ENCODE results near the gene TMEM72. TPM values are rescaled to one million over a fixed set of nuclear protein-coding genes. Genes with fewer than 3 reads are reported as not detected.

The TMEM72 gene
- total RNA-seq, 6 experiments from 2014 or later: not detected

DNA sequence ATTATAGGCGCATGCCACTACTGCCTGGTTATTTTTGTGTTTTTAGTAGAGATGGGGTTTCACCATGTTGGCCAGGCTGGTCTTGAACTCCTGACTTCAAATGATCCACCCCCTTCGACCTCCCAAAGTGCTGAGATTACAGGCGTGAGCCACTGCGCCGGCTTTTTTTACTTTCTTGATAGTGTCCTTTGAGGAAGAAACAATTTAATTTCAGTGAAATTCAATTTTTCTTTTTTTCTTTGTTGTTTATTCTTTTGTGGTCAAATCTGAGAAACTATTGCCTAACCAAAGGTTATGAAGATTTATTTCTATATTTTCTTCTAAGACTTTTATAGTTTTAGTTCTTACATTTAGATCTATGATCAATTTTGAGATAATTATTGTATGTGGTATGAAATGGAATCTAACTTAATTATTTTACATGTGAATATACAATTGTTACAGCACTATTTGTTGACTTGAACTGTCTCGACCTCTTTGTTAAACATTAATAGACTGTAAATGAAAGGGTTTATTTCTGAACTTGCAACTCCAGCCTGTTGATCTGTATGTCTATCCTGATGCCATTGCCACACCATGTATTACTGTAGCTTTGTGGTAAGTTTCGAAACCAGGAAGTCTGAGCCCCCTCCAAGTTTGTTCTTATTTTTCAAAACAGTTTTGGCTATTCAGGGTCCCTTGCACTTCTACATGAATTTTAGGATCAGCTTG, 28.7 kb downstream of the TMEM72 start:
- Mint-ChIP-seq H3K36me3 (ENCODE audit: low read depth) (peaks cover 8% of the 10 kb centered on the region), H3K27me3 (ENCODE audit: insufficient read depth) (peaks cover 3% of the 10 kb centered on the region; the same call in 1 of the 2 replicates), H3K4me1 (ENCODE audit: low read depth) (peaks cover 16% of the 10 kb centered on the region), H3K9me3 (peaks cover 8% of the 10 kb centered on the region), H3K4me3 (no peak overlapping the region), H3K27ac (no peak overlapping the region)
- TF ChIP-seq CTCF (IDR thresholded peaks at IDR 0.05): no peak
- DNase-seq: no peak

DNA sequence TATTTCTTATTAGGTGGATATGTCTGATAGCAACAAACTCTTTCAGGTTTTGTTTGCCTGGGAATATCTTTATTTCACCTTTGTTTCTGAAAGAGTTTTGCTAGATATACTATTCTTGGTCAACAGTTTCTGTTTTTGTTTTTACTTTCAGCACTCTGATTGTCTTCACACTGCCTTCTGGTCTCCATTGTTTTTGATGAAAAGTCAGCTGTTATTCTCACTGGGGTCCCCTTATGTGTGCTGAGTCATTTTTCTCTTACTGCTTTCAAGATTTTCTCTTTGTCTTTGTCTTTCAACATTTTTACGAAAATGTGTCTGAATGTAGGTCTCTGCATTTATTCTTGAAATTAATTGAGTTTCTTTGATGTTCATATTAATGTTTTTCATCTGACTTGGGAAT, 33.2 kb downstream of the TMEM72 start:
- H3K4me3 Mint-ChIP-seq: no peak overlapping the region
- H3K4me1 Mint-ChIP-seq (ENCODE audit: low read depth): peaks cover 8% of the 10 kb centered on the region; the same call in 1 of the 2 replicates
- peaks cover 9% of the 10 kb centered on the region for H3K9me3 Mint-ChIP-seq
- H3K27ac Mint-ChIP-seq: no peak overlapping the region
- DNase-seq: no peak
- no peak for TF ChIP-seq CTCF (IDR thresholded peaks at IDR 0.05)
- H3K36me3 Mint-ChIP-seq (ENCODE audit: low read depth): peaks cover 14% of the 10 kb centered on the region
- peaks cover 5% of the 10 kb centered on the region; the same call in 1 of the 2 replicates for H3K27me3 Mint-ChIP-seq (ENCODE audit: insufficient read depth)

DNA sequence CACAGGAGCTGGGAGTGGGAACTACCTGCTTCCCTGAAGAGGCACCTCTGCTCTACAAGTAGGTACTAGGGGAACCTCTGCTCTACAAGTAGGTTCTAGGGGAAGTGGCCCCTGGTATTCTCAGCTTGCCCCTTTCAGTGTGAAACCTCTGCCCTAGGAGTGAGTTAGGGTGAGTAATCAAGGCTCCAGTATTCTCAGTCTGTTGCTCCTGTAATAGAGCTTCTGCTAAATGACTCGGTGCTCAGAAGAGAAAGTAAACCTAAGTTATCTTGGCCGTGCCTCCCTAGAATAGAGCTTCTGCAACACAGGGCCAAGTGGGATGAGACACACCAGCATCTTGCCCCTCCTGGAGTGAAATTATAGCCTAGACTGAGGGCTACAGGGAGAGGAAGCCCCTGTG, 35.1 kb downstream of the TMEM72 start:
- Mint-ChIP-seq H3K4me3 (peak overlapping the region; percentile 70), H3K4me1 (ENCODE audit: low read depth) (peaks cover 8% of the 10 kb centered on the region; the same call in 1 of the 2 replicates), H3K27ac (no peak overlapping the region), H3K27me3 (ENCODE audit: insufficient read depth) (peaks cover 5% of the 10 kb centered on the region; the same call in 1 of the 2 replicates), H3K9me3 (peaks cover 9% of the 10 kb centered on the region), H3K36me3 (ENCODE audit: low read depth) (peaks cover 14% of the 10 kb centered on the region)
- peak; percentile 15 for DNase-seq
- TF ChIP-seq CTCF (IDR thresholded peaks at IDR 0.05): no peak

DNA sequence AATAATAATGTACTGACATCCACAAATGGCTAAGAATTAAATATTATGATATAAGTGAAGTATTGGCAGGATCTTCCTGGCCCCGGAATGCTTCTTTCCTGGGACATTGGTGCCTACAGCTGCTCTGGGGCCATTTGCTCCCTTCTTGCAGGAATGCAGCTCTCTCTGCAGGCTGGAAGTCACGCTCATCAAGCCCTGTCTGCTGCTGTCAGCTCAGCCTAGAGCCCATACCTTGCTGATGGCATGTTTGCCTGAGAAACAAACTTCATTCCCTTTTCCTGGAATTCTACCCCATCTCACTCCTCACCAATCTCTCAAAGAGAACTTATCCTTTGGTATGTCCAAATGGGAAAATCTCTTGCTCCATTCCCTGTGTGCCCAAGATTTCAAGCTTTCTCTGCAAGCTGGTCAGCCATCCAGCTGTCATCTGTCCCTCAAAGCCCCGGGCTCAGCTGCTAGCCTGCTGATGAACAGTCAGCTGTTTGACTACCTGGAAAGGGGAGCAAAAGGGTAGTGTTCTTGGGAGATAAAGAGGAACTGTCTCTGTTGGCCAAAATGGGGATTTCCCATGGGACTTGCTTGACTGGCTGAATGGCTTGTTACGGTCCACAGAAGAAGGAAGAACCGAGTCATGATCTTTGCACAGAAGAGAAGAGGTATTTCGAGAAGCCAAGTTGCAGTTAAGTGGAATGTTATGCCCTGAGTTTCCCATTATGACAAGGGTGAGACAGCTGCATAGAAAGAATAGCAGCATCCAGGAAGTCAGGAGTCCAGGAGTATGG, 36.4 kb downstream of the TMEM72 start:
- peaks cover 9% of the 10 kb centered on the region for H3K9me3 Mint-ChIP-seq
- no peak for TF ChIP-seq CTCF (IDR thresholded peaks at IDR 0.05)
- H3K27ac Mint-ChIP-seq: no peak overlapping the region
- H3K4me3 Mint-ChIP-seq: no peak overlapping the region
- no peak for DNase-seq
- peaks cover 14% of the 10 kb centered on the region for H3K36me3 Mint-ChIP-seq (ENCODE audit: low read depth)
- H3K27me3 Mint-ChIP-seq (ENCODE audit: insufficient read depth): peaks cover 5% of the 10 kb centered on the region; the same call in 1 of the 2 replicates
- H3K4me1 Mint-ChIP-seq (ENCODE audit: low read depth): peaks cover 11% of the 10 kb centered on the region

DNA sequence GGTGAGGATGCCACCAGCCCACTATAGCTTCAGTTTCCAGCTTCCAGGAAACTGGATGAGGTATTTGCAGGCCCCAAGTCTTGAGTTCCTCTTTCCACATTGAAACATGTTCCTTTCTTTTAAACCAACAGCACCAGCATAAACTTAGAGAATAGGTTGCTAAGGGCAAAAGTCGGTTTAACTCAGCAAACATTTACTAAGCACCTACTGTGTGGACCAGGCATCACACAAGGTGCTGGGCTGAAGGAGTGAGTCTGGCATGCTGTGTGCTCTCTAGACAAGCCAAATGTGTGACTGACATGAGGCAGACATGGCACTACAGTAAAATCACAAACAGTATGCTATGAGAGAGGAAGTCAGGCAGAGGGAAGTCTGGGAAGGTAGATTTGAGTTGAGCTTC, 37.5 kb downstream of the TMEM72 start:
- TF ChIP-seq CTCF (IDR thresholded peaks at IDR 0.05): no peak
- no peak overlapping the region for H3K4me3 Mint-ChIP-seq
- peaks cover 22% of the 10 kb centered on the region for H3K4me1 Mint-ChIP-seq (ENCODE audit: low read depth)
- H3K36me3 Mint-ChIP-seq (ENCODE audit: low read depth): peaks cover 14% of the 10 kb centered on the region
- H3K27ac Mint-ChIP-seq: no peak overlapping the region
- DNase-seq: no peak
- H3K27me3 Mint-ChIP-seq (ENCODE audit: insufficient read depth): peaks cover 5% of the 10 kb centered on the region; the same call in 1 of the 2 replicates
- peaks cover 9% of the 10 kb centered on the region for H3K9me3 Mint-ChIP-seq
